ENCODE measurements around the gene BRD3OS.

The BRD3OS gene

GRCh38 chr9:134007150-134007549 is 18.1 kb upstream of the BRD3OS start:
- DNase-seq = no peak

- no peak for DNase-seq
These were observed 17.7 kb upstream of the BRD3OS start for GRCh38 chr9:134007571-134007970.

- DNase-seq = no peak
These were observed 14.7 kb upstream of the BRD3OS start for GRCh38 chr9:134010310-134011173.

- no peak for DNase-seq
These were observed 13.9 kb upstream of the BRD3OS start for GRCh38 chr9:134011401-134011800.

- DNase-seq = no peak
These were observed 10.3 kb upstream of the BRD3OS start for GRCh38 chr9:134014946-134015345.

- DNase-seq = no peak
These were observed 978 bp upstream of the BRD3OS start for GRCh38 chr9:134024214-134024792.

- peak; percentile 77 for DNase-seq
These were observed 593 bp downstream of the BRD3OS start for GRCh38 chr9:134025606-134026541.

- DNase-seq = no peak
These were observed 1.3 kb downstream of the BRD3OS start for GRCh38 chr9:134026581-134026980.

GRCh38 chr9:134026981-134027380 is 1.7 kb downstream of the BRD3OS start:
- DNase-seq = no peak

GRCh38 chr9:134027561-134027960 is 2.3 kb downstream of the BRD3OS start:
- no peak for DNase-seq

GRCh38 chr9:134028076-134028475 is 2.8 kb downstream of the BRD3OS start:
- peak; percentile 74 for DNase-seq

- no peak for DNase-seq
These were observed 3.4 kb downstream of the BRD3OS start for GRCh38 chr9:134028575-134029247.

- DNase-seq = no peak
These were observed 4.3 kb downstream of the BRD3OS start for GRCh38 chr9:134029248-134030226.

- no peak for DNase-seq
These were observed 5.7 kb downstream of the BRD3OS start for GRCh38 chr9:134030821-134031470.

- no peak for DNase-seq
These were observed 6.5 kb downstream of the BRD3OS start for GRCh38 chr9:134031783-134032182.

- DNase-seq = no peak
These were observed 7.4 kb downstream of the BRD3OS start for GRCh38 chr9:134032456-134033222.

GRCh38 chr9:134033516-134034214 is 8.4 kb downstream of the BRD3OS start:
- DNase-seq = no peak

- DNase-seq = no peak
These were observed 9.1 kb downstream of the BRD3OS start for GRCh38 chr9:134034215-134035040.

Data from NCI-H2171 treated with DMSO at 0.1 percent for 48 hours (cell line).